K562 (cell line): ENCODE results near the gene MLN. TPM values are rescaled to one million over a fixed set of nuclear protein-coding genes. Genes with fewer than 3 reads are reported as not detected.

ENCODE experiments used
- CC2D1A ChIP-seq: fragments of 450-650 bp; IDR thresholded peaks from 2 replicates; pipeline ENCODE4 v1.6.1; 2017; ENCODE audit warnings: mild to moderate bottlenecking
- CHCHD3 ChIP-seq: fragments of 250-450 bp; sonication (Bioruptor Pico); IDR thresholded peaks from 2 replicates; pipeline ENCODE4 v2.1.2; 2022; ENCODE audit warnings: mild to moderate bottlenecking
- EP300 ChIP-seq: IDR thresholded peaks from 2 replicates; pipeline ENCODE4 v1.6.1; 2012; ENCODE audit warnings: low read length, improper control_type of control experiment
- NRF1 ChIP-seq, 2 experiments: fragments of 450-650 bp; IDR thresholded peaks in 1 of 2; conservative IDR thresholded peaks in 1 of 2; 2 replicates each; pipeline ENCODE4 v1.6.1; 2014; ENCODE audit warnings: mild to moderate bottlenecking in 2 of 2
- TCF7 ChIP-seq: sonication (generic); IDR thresholded peaks from 2 replicates; pipeline ENCODE4 v1.6.1; 2016; ENCODE audit warnings: antibody characterized with exemption, borderline replicate concordance
- ZBTB7A ChIP-seq: IDR thresholded peaks from 2 replicates; pipeline ENCODE4 v1.6.1; 2011; ENCODE audit warnings: low read depth, mild to moderate bottlenecking, low read length, moderate library complexity, borderline replicate concordance; ENCODE audit not compliant: control insufficient read depth
- ZNF124 ChIP-seq: sonication (generic); formaldehyde crosslinking; IDR thresholded peaks from 2 replicates; pipeline ENCODE4 v1.8.1; 2022; ENCODE audit warnings: missing genetic modification reagents
- ZNF174 ChIP-seq: fragments of 250-450 bp; sonication (Bioruptor Pico); IDR thresholded peaks from 2 replicates; pipeline ENCODE4 v1.4.0; 2020; ENCODE audit warnings: mild to moderate bottlenecking
- ZNF551 ChIP-seq: fragments of 250-450 bp; sonication (Bioruptor Pico); IDR thresholded peaks from 2 replicates; pipeline ENCODE4 v1.5.0; 2021; ENCODE audit warnings: mild to moderate bottlenecking, moderate library complexity
- ZNF644 ChIP-seq: fragments of 200-800 bp; sonication (Bioruptor generic); IDR thresholded peaks from 2 replicates; pipeline ENCODE4 v1.6.1; 2016; ENCODE audit warnings: low read depth, missing genetic modification characterization, missing compliant biosample characterization
- ZNF707 ChIP-seq: fragments of 250-450 bp; sonication (Bioruptor Pico); conservative IDR thresholded peaks from 2 replicates; pipeline ENCODE4 v1.8.0; 2022; ENCODE audit warnings: inconsistent platforms, mild to moderate bottlenecking, moderate library complexity
- ZNF766 ChIP-seq: fragments of 200-800 bp; sonication (Bioruptor generic); conservative IDR thresholded peaks from 2 replicates; pipeline ENCODE4 v1.6.1; 2016; ENCODE audit warnings: missing genetic modification characterization, missing compliant biosample characterization
- polyA plus RNA-seq, 8 experiments: library from polyadenylated mRNA; depleted of rRNA in 4 of 8; stranded (reverse) in 5 of 8; unstranded in 3 of 8; fragments of >200 nt; fragmentation: Nextera tagmentation in 2 of 8; fragmentation: Illumina TruSeq in 1 of 8; extraction: Ambion mirVana in 2 of 8; extraction: Trizol in 1 of 8; gene quantifications; 2 replicates each; pipeline versions ENCODE4 v1.2.1 to v1.2.3, GENCODE V29; 2011 to 2014; ENCODE audit warnings: inconsistent platforms in 1 of 8, missing spikeins in 1 of 8
- total RNA-seq, 7 experiments: library from RNA; depleted of rRNA in 6 of 7; stranded (reverse); fragments of >200 nt in 6 of 7; fragmentation: Illumina TruSeq in 2 of 7; extraction: Trizol in 2 of 7; gene quantifications; 2 replicates each; pipeline versions ENCODE4 v1.2.1 to v1.2.3, GENCODE V29; 2011 to 2021; ENCODE audit warnings: low replicate concordance in 1 of 7
- TF ChIP-seq, protein P1 (sequence below): IDR thresholded peaks from 2 replicates; pipeline ENCODE4 v1.6.1; 2012; ENCODE audit warnings: low read depth, low read length, improper control_type of control experiment, borderline replicate concordance
- TF ChIP-seq, protein P2 (sequence below): fragments of 250-450 bp; sonication (Bioruptor Pico); IDR thresholded peaks from 2 replicates; pipeline ENCODE4 v1.8.0; 2022; ENCODE audit warnings: moderate library complexity, mild to moderate bottlenecking, inconsistent platforms
- TF ChIP-seq, protein P3 (sequence below), 2 experiments: fragments of 250-450 bp in 1 of 2; fragments of 450-650 bp in 1 of 2; sonication (Bioruptor Pico) in 1 of 2; IDR thresholded peaks; 2 replicates each; pipeline versions ENCODE4 v1.6.1 to v1.8.0; 2016 to 2021; ENCODE audit warnings: mild to moderate bottlenecking in 2 of 2, moderate library complexity in 2 of 2, missing compliant biosample characterization in 1 of 2, missing genetic modification characterization in 1 of 2
- TF ChIP-seq, protein P4 (sequence below), 3 experiments: fragments of 200-800 bp in 1 of 3; sonication (Bioruptor generic) in 1 of 3; sonication (generic) in 1 of 3; formaldehyde crosslinking in 1 of 3; IDR thresholded peaks; 2 replicates each; pipeline versions ENCODE4 v1.6.1 to v1.8.0; 2016 to 2022; ENCODE audit warnings: mild to moderate bottlenecking in 2 of 3, missing compliant biosample characterization in 2 of 3, missing genetic modification characterization in 2 of 3, missing genetic modification reagents in 1 of 3

Gene MLN
- total and polyA plus RNA-seq, 9 of the 15 experiments (the other 6 are each of a cell fraction or from before 2014, with no cell fraction given): not detected

DNA sequence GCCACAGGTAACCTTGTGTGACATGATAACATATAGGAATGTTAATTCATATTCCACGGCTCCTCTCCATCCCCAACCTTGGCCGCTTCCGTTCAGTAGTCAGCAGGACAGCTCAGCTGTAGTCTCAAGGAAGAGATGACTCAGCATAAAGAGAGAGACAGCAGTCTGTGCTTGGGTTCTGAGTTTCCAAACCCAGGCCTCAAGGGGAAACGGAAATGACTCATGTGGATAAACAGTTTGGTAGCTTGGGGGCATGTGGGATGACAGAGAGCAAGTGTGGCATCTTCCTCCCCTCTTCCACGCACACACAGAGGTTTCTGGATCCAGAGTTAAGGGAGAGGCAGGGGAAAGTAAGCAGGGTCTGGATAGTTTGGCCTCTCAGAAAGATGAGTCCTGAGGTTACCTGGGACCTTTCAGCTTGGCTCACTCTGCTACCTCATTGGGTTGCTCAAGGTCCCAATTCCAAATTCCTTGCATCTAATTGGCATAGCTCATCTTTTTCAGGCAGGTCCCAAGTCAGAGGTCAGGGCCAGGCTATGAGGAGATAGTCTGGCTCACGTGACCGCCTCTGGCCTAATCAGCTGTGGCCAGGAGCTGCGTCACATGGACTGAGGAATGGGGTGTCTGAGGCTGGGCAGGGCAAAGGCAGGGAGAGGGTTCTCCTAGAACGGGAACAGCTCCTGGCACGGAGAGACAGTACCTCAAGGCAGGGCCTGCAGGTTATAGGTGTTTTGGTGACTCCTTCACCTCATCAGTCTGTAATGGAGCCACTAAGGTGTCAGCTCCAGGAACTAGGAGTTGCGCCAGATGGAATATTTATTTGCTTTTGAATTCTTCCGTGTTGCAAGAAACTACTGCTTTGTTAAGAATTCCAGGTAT is 36.5 kb upstream of the MLN start (continued):
- TF ChIP-seq, protein P1, sequence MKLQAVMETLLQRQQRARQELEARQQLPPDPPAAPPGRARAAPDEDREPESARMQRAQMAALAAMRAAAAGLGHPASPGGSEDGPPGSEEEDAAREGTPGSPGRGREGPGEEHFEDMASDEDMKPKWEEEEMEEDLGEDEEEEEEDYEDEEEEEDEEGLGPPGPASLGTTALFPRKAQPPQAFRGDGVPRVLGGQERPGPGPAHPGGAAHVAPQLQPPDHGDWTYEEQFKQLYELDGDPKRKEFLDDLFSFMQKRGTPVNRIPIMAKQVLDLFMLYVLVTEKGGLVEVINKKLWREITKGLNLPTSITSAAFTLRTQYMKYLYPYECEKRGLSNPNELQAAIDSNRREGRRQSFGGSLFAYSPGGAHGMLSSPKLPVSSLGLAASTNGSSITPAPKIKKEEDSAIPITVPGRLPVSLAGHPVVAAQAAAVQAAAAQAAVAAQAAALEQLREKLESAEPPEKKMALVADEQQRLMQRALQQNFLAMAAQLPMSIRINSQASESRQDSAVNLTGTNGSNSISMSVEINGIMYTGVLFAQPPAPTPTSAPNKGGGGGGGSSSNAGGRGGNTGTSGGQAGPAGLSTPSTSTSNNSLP: 0 out of 2 replicates have a peak, but pooled peaks have one; percentile 57
- TF ChIP-seq NRF1 (conservative IDR thresholded peaks at IDR 0.05 in 1 of 2, IDR thresholded peaks at IDR 0.05 in 1 of 2): peak; percentile 53 to 60
- TF ChIP-seq EP300: peak; percentile 90
- TF ChIP-seq, protein P2, sequence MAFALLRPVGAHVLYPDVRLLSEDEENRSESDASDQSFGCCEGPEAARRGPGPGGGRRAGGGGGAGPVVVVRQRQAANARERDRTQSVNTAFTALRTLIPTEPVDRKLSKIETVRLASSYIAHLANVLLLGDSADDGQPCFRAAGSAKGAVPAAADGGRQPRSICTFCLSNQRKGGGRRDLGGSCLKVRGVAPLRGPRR: no peak
- 0 out of 2 replicates have a peak, but pooled peaks have one; percentile 42 for TF ChIP-seq ZBTB7A
- TF ChIP-seq, protein P3, sequence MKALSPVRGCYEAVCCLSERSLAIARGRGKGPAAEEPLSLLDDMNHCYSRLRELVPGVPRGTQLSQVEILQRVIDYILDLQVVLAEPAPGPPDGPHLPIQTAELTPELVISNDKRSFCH (CRISPR knock-in tag; IDR thresholded peaks at IDR 0.05): no peak
- TF ChIP-seq, protein P3 (tag; IDR thresholded peaks at IDR 0.05): peak; percentile 83
- TF ChIP-seq ZNF551 (CRISPR knock-in tag): no peak
- peak; percentile 93 for TF ChIP-seq ZNF644
- TF ChIP-seq, protein P4, sequence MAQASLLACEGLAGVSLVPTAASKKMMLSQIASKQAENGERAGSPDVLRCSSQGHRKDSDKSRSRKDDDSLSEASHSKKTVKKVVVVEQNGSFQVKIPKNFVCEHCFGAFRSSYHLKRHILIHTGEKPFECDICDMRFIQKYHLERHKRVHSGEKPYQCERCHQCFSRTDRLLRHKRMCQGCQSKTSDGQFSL (CRISPR knock-in tag; IDR thresholded peaks at IDR 0.05): no peak
- TF ChIP-seq, protein P4 (tag; IDR thresholded peaks at IDR 0.05): peak in 1 of 2 experiments; percentile 77; a peak in 1 of 4 replicates
- TF ChIP-seq ZNF174 (CRISPR knock-in tag): no peak
- TF ChIP-seq TCF7: no peak
- no peak for TF ChIP-seq CHCHD3 (CRISPR knock-in tag)
- TF ChIP-seq CC2D1A: no peak
- TF ChIP-seq ZNF707: no peak
- peak; percentile 76; the same call in 1 of the 2 replicates for TF ChIP-seq ZNF766
- no peak for TF ChIP-seq ZNF124
